Nephron (organoid): ENCODE data around the gene GGA1.
A peak's percentile ranks its signal among the peaks of the same experiment; 100 is the strongest.

ENCODE experiments used
- H3K27ac Mint-ChIP-seq, 3 experiments: 2 replicates each; pipeline ENCODE4 v1.8.0; 2020; ENCODE audit warnings: mixed read lengths in 3 of 3, mild to moderate bottlenecking in 2 of 3, moderate library complexity in 1 of 3
- H3K27me3 Mint-ChIP-seq: 2 replicates; pipeline ENCODE4 v1.8.0; 2021; ENCODE audit warnings: low read depth, mild to moderate bottlenecking, moderate library complexity, mixed read lengths
- H3K36me3 Mint-ChIP-seq: 2 replicates; pipeline ENCODE4 v1.8.0; 2020; ENCODE audit warnings: low read depth, mixed read lengths
- H3K4me1 Mint-ChIP-seq: 2 replicates; pipeline ENCODE4 v1.8.0; 2020; ENCODE audit warnings: mixed read lengths
- H3K4me3 Mint-ChIP-seq, 3 experiments: 2 replicates each; pipeline ENCODE4 v1.8.0; 2020; ENCODE audit warnings: mild to moderate bottlenecking in 3 of 3, mixed read lengths in 3 of 3, moderate library complexity in 2 of 3
- H3K9me3 Mint-ChIP-seq: 2 replicates; pipeline ENCODE4 v1.8.0; 2020; ENCODE audit warnings: mixed read lengths
- TF ChIP-seq, protein P1 (sequence below), 3 experiments: fragments of 200-600 bp; sonication (generic); IDR thresholded peaks; one replicate each; pipeline ENCODE4 v1.5.0; 2021; ENCODE audit warnings: antibody characterized with exemption in 3 of 3; ENCODE audit not compliant: unreplicated experiment in 3 of 3

Gene GGA1

DNA sequence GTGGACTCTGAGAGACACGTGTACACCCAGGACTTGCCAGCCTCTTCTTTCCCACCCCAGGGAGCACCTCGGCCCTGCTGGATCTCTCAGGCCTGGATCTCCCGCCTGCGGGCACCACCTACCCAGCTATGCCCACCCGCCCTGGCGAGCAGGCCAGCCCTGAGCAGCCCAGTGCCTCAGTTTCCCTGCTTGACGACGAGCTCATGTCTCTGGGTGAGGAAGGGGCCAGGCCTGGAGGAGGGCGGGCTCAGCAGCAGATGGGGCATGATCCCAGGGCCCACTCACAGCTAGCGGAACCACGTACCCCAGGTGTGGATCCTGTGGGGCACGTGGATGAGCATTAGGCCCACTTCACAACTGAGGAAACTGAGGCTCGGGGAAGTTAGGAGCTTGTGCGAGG lies 17.1 kb downstream of the GGA1 start:
- peak overlapping the region in 2 of 3 experiments; percentile 89 to 90 for H3K27ac Mint-ChIP-seq
- H3K9me3 Mint-ChIP-seq: no peaks in the 10 kb centered on the region
- TF ChIP-seq, protein P1, sequence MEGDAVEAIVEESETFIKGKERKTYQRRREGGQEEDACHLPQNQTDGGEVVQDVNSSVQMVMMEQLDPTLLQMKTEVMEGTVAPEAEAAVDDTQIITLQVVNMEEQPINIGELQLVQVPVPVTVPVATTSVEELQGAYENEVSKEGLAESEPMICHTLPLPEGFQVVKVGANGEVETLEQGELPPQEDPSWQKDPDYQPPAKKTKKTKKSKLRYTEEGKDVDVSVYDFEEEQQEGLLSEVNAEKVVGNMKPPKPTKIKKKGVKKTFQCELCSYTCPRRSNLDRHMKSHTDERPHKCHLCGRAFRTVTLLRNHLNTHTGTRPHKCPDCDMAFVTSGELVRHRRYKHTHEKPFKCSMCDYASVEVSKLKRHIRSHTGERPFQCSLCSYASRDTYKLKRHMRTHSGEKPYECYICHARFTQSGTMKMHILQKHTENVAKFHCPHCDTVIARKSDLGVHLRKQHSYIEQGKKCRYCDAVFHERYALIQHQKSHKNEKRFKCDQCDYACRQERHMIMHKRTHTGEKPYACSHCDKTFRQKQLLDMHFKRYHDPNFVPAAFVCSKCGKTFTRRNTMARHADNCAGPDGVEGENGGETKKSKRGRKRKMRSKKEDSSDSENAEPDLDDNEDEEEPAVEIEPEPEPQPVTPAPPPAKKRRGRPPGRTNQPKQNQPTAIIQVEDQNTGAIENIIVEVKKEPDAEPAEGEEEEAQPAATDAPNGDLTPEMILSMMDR (IDR thresholded peaks at IDR 0.05; ENCODE audit: unreplicated experiment in 3 of 3): no peak
- H3K4me3 Mint-ChIP-seq: no peak overlapping the region
- H3K4me1 Mint-ChIP-seq: peaks cover 37% of the 10 kb centered on the region
- H3K27me3 Mint-ChIP-seq: no peaks in the 10 kb centered on the region
- peaks cover 12% of the 10 kb centered on the region for H3K36me3 Mint-ChIP-seq

DNA sequence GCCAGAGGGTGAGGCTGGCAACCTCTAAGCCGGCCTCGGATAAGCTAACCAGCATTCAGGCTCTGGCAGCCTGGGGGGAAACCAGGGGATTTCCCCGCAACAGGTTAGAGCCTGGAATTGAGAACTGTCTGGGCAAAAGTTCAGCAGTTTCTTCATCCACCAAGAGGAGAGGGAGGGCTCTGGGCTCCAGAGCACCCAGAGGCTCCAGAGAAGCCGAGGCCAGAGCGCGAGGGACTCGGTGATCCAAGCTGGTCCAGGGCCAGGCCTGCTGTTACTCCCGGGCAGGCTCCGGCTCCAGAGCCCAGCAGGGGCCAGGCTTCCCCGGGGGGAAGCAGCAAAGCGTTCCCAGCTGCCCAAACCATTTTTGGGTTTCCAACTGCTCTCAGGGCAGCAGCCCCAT lies 17.5 kb downstream of the GGA1 start:
- peak overlapping the region in 2 of 3 experiments; percentile 63 to 90 for H3K27ac Mint-ChIP-seq
- H3K27me3 Mint-ChIP-seq: no peaks in the 10 kb centered on the region
- H3K4me3 Mint-ChIP-seq: peak overlapping the region in 1 of 3 experiments; percentile 27
- H3K9me3 Mint-ChIP-seq: no peaks in the 10 kb centered on the region
- TF ChIP-seq, protein P1 (IDR thresholded peaks at IDR 0.05; ENCODE audit: unreplicated experiment in 3 of 3): no peak
- H3K4me1 Mint-ChIP-seq: peaks cover 39% of the 10 kb centered on the region
- peaks cover 11% of the 10 kb centered on the region for H3K36me3 Mint-ChIP-seq

DNA sequence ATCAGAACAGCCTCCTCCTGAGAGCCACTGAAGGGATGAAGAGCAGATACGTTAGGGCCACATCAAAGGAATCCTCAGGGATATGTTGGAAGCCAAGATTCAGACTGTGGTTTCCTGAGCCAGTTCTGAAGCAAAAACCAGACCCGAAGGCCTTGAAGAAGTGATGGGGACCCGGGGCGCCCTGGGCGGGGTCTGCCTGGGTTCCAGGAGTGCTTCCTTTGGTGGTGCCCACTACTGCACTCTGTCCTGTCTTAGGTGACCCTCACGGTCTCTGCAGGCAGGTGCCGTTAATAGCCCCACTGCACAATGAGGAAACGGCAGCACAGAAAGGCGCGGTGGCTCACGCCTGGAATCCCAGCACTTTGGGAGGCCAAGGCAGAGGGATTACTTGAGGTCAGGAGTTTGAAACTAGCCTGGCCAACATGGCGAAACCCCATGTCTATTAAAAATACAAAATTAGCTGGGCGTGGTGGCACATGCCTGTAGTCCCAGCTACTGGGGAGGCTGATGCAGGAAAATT lies 18.0 kb downstream of the GGA1 start:
- H3K4me3 Mint-ChIP-seq: peak overlapping the region in 1 of 3 experiments; percentile 27
- TF ChIP-seq, protein P1 (IDR thresholded peaks at IDR 0.05; ENCODE audit: unreplicated experiment in 3 of 3): no peak
- H3K36me3 Mint-ChIP-seq: peaks cover 11% of the 10 kb centered on the region
- peak overlapping the region; percentile 78 to 91 (median 90) for H3K27ac Mint-ChIP-seq
- peaks cover 42% of the 10 kb centered on the region for H3K4me1 Mint-ChIP-seq
- H3K9me3 Mint-ChIP-seq: no peaks in the 10 kb centered on the region
- H3K27me3 Mint-ChIP-seq: no peaks in the 10 kb centered on the region

DNA sequence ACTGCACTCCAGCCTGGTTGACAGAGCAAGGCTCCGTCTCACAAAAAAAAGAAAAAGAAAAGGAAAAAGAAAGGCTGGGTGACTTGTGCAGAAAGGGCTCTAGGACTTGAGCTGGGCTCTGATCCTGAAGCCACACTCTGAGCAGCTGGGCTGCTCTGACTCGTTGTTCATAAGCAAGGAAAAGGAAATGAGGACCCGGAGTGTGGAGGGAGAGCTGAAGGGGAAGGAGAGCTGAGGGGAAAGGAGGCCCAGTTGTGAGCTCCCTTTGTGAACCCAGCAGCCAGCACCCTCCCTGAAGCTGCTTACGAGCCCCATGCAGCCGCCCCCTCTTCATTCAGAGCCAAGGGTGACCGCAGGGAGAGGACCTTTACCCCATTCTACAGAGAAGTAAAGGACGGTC lies 18.5 kb downstream of the GGA1 start:
- no peaks in the 10 kb centered on the region for H3K9me3 Mint-ChIP-seq
- H3K36me3 Mint-ChIP-seq: peaks cover 11% of the 10 kb centered on the region
- H3K4me3 Mint-ChIP-seq: no peak overlapping the region
- no peaks in the 10 kb centered on the region for H3K27me3 Mint-ChIP-seq
- H3K4me1 Mint-ChIP-seq: peaks cover 47% of the 10 kb centered on the region
- TF ChIP-seq, protein P1 (IDR thresholded peaks at IDR 0.05; ENCODE audit: unreplicated experiment in 3 of 3): no peak
- peak overlapping the region; percentile 78 to 91 (median 90) for H3K27ac Mint-ChIP-seq

DNA sequence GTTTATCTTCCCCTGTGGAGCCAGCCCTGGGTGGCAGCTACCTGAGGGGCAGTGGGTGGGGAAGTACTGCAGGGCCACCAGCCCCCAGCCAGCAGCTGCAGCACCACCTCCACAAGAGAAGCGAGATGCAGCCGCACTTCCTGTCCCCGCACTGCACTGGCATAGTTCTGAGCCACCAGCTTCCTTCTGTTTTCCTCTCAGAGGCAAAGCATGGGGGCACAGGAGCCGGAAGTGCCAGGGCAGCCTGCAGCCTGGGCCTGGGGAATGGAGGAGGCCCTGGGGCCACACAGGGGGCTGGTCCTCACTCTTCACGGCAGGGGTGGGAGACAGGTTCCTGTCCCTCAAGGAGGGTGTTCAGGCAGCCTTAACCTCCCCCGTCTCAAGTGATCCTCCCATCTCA lies 18.9 kb downstream of the GGA1 start:
- Mint-ChIP-seq H3K36me3 (peaks cover 11% of the 10 kb centered on the region), H3K27ac (peak overlapping the region in 2 of 3 experiments; percentile 90 to 91), H3K4me1 (peaks cover 47% of the 10 kb centered on the region), H3K27me3 (no peaks in the 10 kb centered on the region), H3K9me3 (no peaks in the 10 kb centered on the region), H3K4me3 (no peak overlapping the region)
- TF ChIP-seq, protein P1 (IDR thresholded peaks at IDR 0.05; ENCODE audit: unreplicated experiment in 3 of 3): no peak

DNA sequence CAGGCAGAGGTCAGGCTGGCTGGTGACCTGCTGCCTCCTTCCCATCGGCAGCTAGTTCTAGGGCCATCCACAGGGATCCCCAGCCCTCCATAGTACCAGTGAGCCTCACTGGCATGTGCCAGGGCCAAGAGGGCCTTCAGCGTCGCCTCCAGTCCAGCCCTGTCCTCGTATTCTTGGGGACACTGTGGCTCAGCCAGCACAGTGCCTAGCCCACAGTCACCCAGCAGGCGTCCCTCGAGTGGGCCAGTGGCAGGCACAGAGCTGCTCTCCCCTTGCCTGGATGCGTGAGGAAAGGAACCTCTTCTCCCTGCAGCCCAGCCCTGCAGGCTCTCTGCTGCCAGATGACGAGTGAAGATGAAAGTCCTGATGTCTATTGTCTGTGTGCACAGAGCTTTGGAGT lies 20.2 kb downstream of the GGA1 start:
- Mint-ChIP-seq H3K4me1 (peaks cover 52% of the 10 kb centered on the region), H3K9me3 (no peaks in the 10 kb centered on the region), H3K36me3 (peaks cover 7% of the 10 kb centered on the region), H3K4me3 (no peak overlapping the region), H3K27me3 (no peaks in the 10 kb centered on the region), H3K27ac (peak overlapping the region in 2 of 3 experiments; percentile 57 to 68)
- TF ChIP-seq, protein P1 (IDR thresholded peaks at IDR 0.05; ENCODE audit: unreplicated experiment in 3 of 3): no peak
